MM.1S (cell line): ENCODE results near the gene NDUFS8.
"Not testable (repeated sequence)": the region's sequence is repeated elsewhere in the genome, so short reads cannot be mapped to it uniquely, and the experiment has no call there.

Experiments used
- CTCF ChIP-seq: fragments of 300-600 bp; sonication (generic); IDR thresholded peaks from 2 replicates; pipeline ENCODE4 v1.5.1; 2016; ENCODE audit warnings: antibody characterized with exemption, low read length, mixed read lengths
- EZH2 ChIP-seq: fragments of 300-600 bp; sonication (generic); optimal IDR thresholded peaks from 2 replicates; pipeline ENCODE3; 2017; ENCODE audit warnings: low read depth, mild to moderate bottlenecking, antibody characterized with exemption, low read length, mixed read lengths
- EZH2phosphoT487 ChIP-seq: fragments of 300-600 bp; sonication (generic); IDR thresholded peaks from 2 replicates; pipeline ENCODE4 v1.6.1; 2018; ENCODE audit warnings: antibody characterized with exemption, low read length

GRCh38 chr11:67990546-67991346, 39.7 kb upstream of the NDUFS8 start:
- not testable (repeated sequence) for TF ChIP-seq CTCF, EZH2, EZH2phosphoT487
